CD14-positive monocyte (primary cell): ENCODE data around the gene HPS4. TPM values are rescaled to one million over a fixed set of nuclear protein-coding genes. Genes with fewer than 3 reads are reported as not detected.
A peak's percentile ranks its signal among the peaks of the same experiment; 100 is the strongest.

Experiments
- DNase-seq, 3 donors: peaks; one replicate each; pipeline ENCODE4 v3.0.0-alpha.2; 2011 to 2022
- H2AFZ ChIP-seq: 2 replicates; pipeline ENCODE4 v1.6.0; 2012; ENCODE audit warnings: mild to moderate bottlenecking, low read depth, low read length, inconsistent platforms; ENCODE audit not compliant: insufficient read depth, poor library complexity, severe bottlenecking
- H3K27ac ChIP-seq, 2 donors: 1 replicate in 1 of 2; 2 replicates in 1 of 2; pipeline ENCODE4 v1.5.1; 2012 to 2013; ENCODE audit warnings: low read length in 2 of 2, control low read depth in 1 of 2, inconsistent platforms in 1 of 2, low read depth in 1 of 2, mild to moderate bottlenecking in 1 of 2
- H3K27me3 ChIP-seq, 2 donors: one replicate each; pipeline versions ENCODE4 v1.6.0 to v1.6.1; 2011 to 2013; ENCODE audit warnings: low read length in 2 of 2; ENCODE audit not compliant: control insufficient read depth in 2 of 2, insufficient read depth in 2 of 2
- H3K36me3 ChIP-seq, 2 donors: replicated peaks in 1 of 2; 1 replicate in 1 of 2; 2 replicates in 1 of 2; pipeline versions ENCODE4 v1.5.1 to v1.6.1; 2012 to 2013; ENCODE audit warnings: low read length in 2 of 2, control low read depth in 1 of 2, inconsistent platforms in 1 of 2, mild to moderate bottlenecking in 1 of 2; ENCODE audit not compliant: insufficient read depth in 2 of 2, control insufficient read depth in 1 of 2
- H3K4me1 ChIP-seq, 2 donors: 1 replicate in 1 of 2; 2 replicates in 1 of 2; pipeline versions ENCODE4 v1.5.1 to v1.6.1; 2012 to 2013; ENCODE audit warnings: low read length in 2 of 2, control low read depth in 1 of 2, inconsistent platforms in 1 of 2, mild to moderate bottlenecking in 1 of 2, moderate library complexity in 1 of 2; ENCODE audit not compliant: insufficient read depth in 2 of 2, control insufficient read depth in 1 of 2
- H3K4me2 ChIP-seq: replicated peaks from 2 replicates; pipeline ENCODE3; 2012; ENCODE audit warnings: low read length, moderate library complexity, mild to moderate bottlenecking; ENCODE audit not compliant: poor library complexity, severe bottlenecking; ENCODE audit errors: extremely low read depth
- H3K4me3 ChIP-seq, 3 experiments: fragments of 200-600 bp in 1 of 3; sonication (generic) in 1 of 3; replicated peaks in 1 of 3; 1 replicate in 2 of 3; 2 replicates in 1 of 3; pipeline ENCODE4 v1.5.1; 2011 to 2013; ENCODE audit warnings: low read length in 3 of 3, mild to moderate bottlenecking in 3 of 3, control low read depth in 2 of 3, low read depth in 2 of 3, inconsistent platforms in 1 of 3, moderate library complexity in 1 of 3
- H3K79me2 ChIP-seq: 2 replicates; pipeline ENCODE4 v1.6.0; 2012; ENCODE audit warnings: mild to moderate bottlenecking, control low read depth, inconsistent platforms, low read length, moderate library complexity; ENCODE audit not compliant: insufficient read depth
- H3K9ac ChIP-seq: 2 replicates; pipeline ENCODE4 v1.6.0; 2017; ENCODE audit warnings: low read length, mild to moderate bottlenecking; ENCODE audit not compliant: insufficient read depth, poor library complexity, severe bottlenecking
- H3K9me3 ChIP-seq, 2 donors: replicated peaks in 1 of 2; 1 replicate in 1 of 2; 2 replicates in 1 of 2; pipeline versions ENCODE4 v1.5.1 to v1.6.1; 2012 to 2013; ENCODE audit warnings: low read length in 2 of 2, control low read depth in 1 of 2; ENCODE audit not compliant: control insufficient read depth in 1 of 2, insufficient read depth in 1 of 2
- H4K20me1 ChIP-seq: 2 replicates; pipeline ENCODE4 v1.6.0; 2012; ENCODE audit warnings: mild to moderate bottlenecking, low read length, control low read depth, moderate library complexity; ENCODE audit not compliant: insufficient read depth
- H3K27ac Mint-ChIP-seq, 7 donors: one replicate each; pipeline ENCODE4 v1.8.0; 2020; ENCODE audit warnings: mild to moderate bottlenecking in 7 of 7, mixed read lengths in 7 of 7, moderate library complexity in 6 of 7, inconsistent platforms in 2 of 7
- H3K27me3 Mint-ChIP-seq, 3 donors: one replicate each; pipeline ENCODE4 v1.8.0; 2021 to 2022; ENCODE audit warnings: low read depth in 3 of 3, mild to moderate bottlenecking in 3 of 3, mixed read lengths in 3 of 3, moderate library complexity in 3 of 3, inconsistent platforms in 1 of 3
- H3K36me3 Mint-ChIP-seq, 2 donors: one replicate each; pipeline ENCODE4 v1.8.0; 2020; ENCODE audit warnings: mixed read lengths in 2 of 2, inconsistent platforms in 1 of 2, mild to moderate bottlenecking in 1 of 2
- H3K4me1 Mint-ChIP-seq: one replicate; pipeline ENCODE4 v1.8.0; 2020; ENCODE audit warnings: mild to moderate bottlenecking, mixed read lengths
- H3K4me3 Mint-ChIP-seq, 2 donors: one replicate each; pipeline ENCODE4 v1.8.0; 2020; ENCODE audit warnings: mild to moderate bottlenecking in 2 of 2, mixed read lengths in 2 of 2, moderate library complexity in 1 of 2
- H3K9me3 Mint-ChIP-seq, 7 donors: one replicate each; pipeline ENCODE4 v1.8.0; 2020 to 2022; ENCODE audit warnings: mixed read lengths in 7 of 7, mild to moderate bottlenecking in 6 of 7, moderate library complexity in 6 of 7, inconsistent platforms in 2 of 7
- CTCF ChIP-seq: fragments of 200-600 bp; IDR thresholded peaks from one replicate; pipeline ENCODE4 v1.8.0; 2022; ENCODE audit warnings: antibody characterized with exemption, mild to moderate bottlenecking
- WGBS: methylation state at CpG from one replicate; pipeline ENCODE4 v1.1.5; 2013; ENCODE audit warnings: missing lambda C conversion rate; ENCODE audit not compliant: insufficient coverage; 5-methylcytosine and 5-hydroxymethylcytosine counted together
- intact Hi-C, 2 donors: fragments of 100-400 bp; cut with micrococcal nuclease; formaldehyde crosslinking; loops; one replicate each; pipeline versions ENCODE4 v1.15.0 to v1.15.1; 2023
- polyA plus RNA-seq, 3 donors: library from polyadenylated mRNA; depleted of rRNA in 1 of 3; unstranded in 2 of 3; stranded (reverse) in 1 of 3; fragments of 300-500 nt in 2 of 3; fragments of >200 nt in 1 of 3; fragmentation: Illumina TruSeq in 2 of 3; gene quantifications; 1 replicate in 2 of 3; 2 replicates in 1 of 3; pipeline ENCODE4 v1.2.3, GENCODE V29; 2012 to 2021

HPS4 gene
- polyA plus RNA-seq, 3 donors, result 5.7 to 21.6 (median 7.5) TPM

GRCh38 chr22:26476705-26477340 lies 6.8 kb downstream of the HPS4 start:
- no peak overlapping the region for H3K4me3 Mint-ChIP-seq
- WGBS, result no CpG with 5 or more reads among the region's 4 CpGs
- no peak for TF ChIP-seq CTCF
- H3K9me3 ChIP-seq, result no peaks in the 10 kb centered on the region
- H3K36me3 Mint-ChIP-seq, result peaks cover 50% of the 10 kb centered on the region in 2 donors
- peaks cover 31% of the 10 kb centered on the region for H3K79me2 ChIP-seq
- peaks cover 62 to 72% of the 10 kb centered on the region in 2 donors for H3K4me1 ChIP-seq
- peak overlapping the region in 1 of 2 donors; percentile 37 for H3K27ac ChIP-seq
- no peaks in the 10 kb centered on the region for H3K27me3 ChIP-seq
- no peak overlapping the region for H3K9ac ChIP-seq
- intact Hi-C loops, result no loop called here
- no peak overlapping the region for H3K4me3 ChIP-seq
- peak overlapping the region in 5 of 7 donors; percentile 6 to 84 (median 77) for H3K27ac Mint-ChIP-seq
- DNase-seq, result peak in 1 of 3 donors; percentile 31
- peaks cover 68% of the 10 kb centered on the region for H3K4me1 Mint-ChIP-seq
- H3K9me3 Mint-ChIP-seq, result no peaks in the 10 kb centered on the region
- no peak overlapping the region for H3K4me2 ChIP-seq
- peaks cover 0 to 4% (median 0%) of the 10 kb centered on the region in 3 donors for H3K27me3 Mint-ChIP-seq
- no peaks in the 10 kb centered on the region for H4K20me1 ChIP-seq
- H3K36me3 ChIP-seq, result peaks cover 19 to 25% of the 10 kb centered on the region in 2 donors
- H2AFZ ChIP-seq, result no peak overlapping the region

GRCh38 chr22:26474682-26475081 lies 8.9 kb downstream of the HPS4 start:
- Mint-ChIP-seq H3K36me3 (peaks cover 70% of the 10 kb centered on the region in 2 donors), H3K4me3 (no peak overlapping the region), H3K27me3 (peaks cover 0 to 6% (median 0%) of the 10 kb centered on the region in 3 donors), H3K4me1 (peaks cover 47% of the 10 kb centered on the region), H3K9me3 (no peaks in the 10 kb centered on the region), H3K27ac (peak overlapping the region in 2 of 7 donors; percentile 48 to 80)
- Histone ChIP-seq H3K79me2 (peaks cover 22% of the 10 kb centered on the region), H3K4me3 (no peak overlapping the region), H3K27me3 (no peaks in the 10 kb centered on the region), H4K20me1 (no peaks in the 10 kb centered on the region), H3K27ac (peak overlapping the region in 1 of 2 donors; percentile 50), H3K9me3 (no peaks in the 10 kb centered on the region), H3K4me2 (no peak overlapping the region), H3K4me1 (peaks cover 41 to 51% of the 10 kb centered on the region in 2 donors), H3K9ac (no peak overlapping the region), H3K36me3 (peaks cover 40 to 46% of the 10 kb centered on the region in 2 donors), H2AFZ (no peak overlapping the region)
- intact Hi-C loops, result no loop called here
- TF ChIP-seq CTCF, result no peak
- DNase-seq, result peak; percentile 28 to 53 (median 35)
